Breast epithelium (tissue), 4 donors: Measurements from ENCODE around the gene STAM. TPM values are rescaled to one million over a fixed set of nuclear protein-coding genes. Genes with fewer than 3 reads are reported as not detected.

Experiments used
- DNase-seq, 2 donors: peaks; one replicate each; pipeline ENCODE4 v3.0.0-alpha.2; 2019; ENCODE audit warnings: low spot score in 2 of 2
- H3K27ac ChIP-seq, 2 donors: fragments of 200-600 bp; sonication (generic) in 1 of 2; one replicate each; pipeline ENCODE4 v1.5.1; 2016 to 2019; ENCODE audit warnings: mild to moderate bottlenecking in 1 of 2
- H3K27me3 ChIP-seq, 2 donors: fragments of 200-600 bp; sonication (generic) in 1 of 2; one replicate each; pipeline versions ENCODE4 v1.5.1 to v1.6.0; 2017 to 2019; ENCODE audit warnings: control low read depth in 1 of 2, mild to moderate bottlenecking in 1 of 2
- H3K36me3 ChIP-seq: fragments of 200-600 bp; one replicate; pipeline ENCODE4 v1.5.1; 2019
- H3K4me1 ChIP-seq, 2 donors: fragments of 200-600 bp; sonication (generic); one replicate each; pipeline ENCODE4 v1.5.1; 2016 to 2019; ENCODE audit warnings: control low read depth in 1 of 2
- H3K4me3 ChIP-seq, 3 donors: fragments of 200-600 bp; sonication (generic); 1 replicate in 2 of 3; 2 replicates in 1 of 3; pipeline ENCODE4 v1.5.1; 2016 to 2019; ENCODE audit warnings: mild to moderate bottlenecking in 3 of 3, moderate library complexity in 2 of 3
- H3K9me3 ChIP-seq, 2 donors: fragments of 200-600 bp; sonication (generic) in 1 of 2; one replicate each; pipeline ENCODE4 v1.5.1; 2016 to 2019; ENCODE audit warnings: control low read depth in 1 of 2
- CTCF ChIP-seq, 3 donors: fragments of 450-650 bp; IDR thresholded peaks; one replicate each; pipeline ENCODE4 v1.5.1; 2016 to 2017; ENCODE audit warnings: antibody characterized with exemption in 3 of 3, mild to moderate bottlenecking in 3 of 3, moderate library complexity in 3 of 3
- POLR2A ChIP-seq: fragments of 450-650 bp; IDR thresholded peaks from one replicate; pipeline ENCODE4 v1.6.1; 2016; ENCODE audit warnings: antibody characterized with exemption, mild to moderate bottlenecking, moderate library complexity
- POLR2AphosphoS5 ChIP-seq, 3 donors: sonication (generic); formaldehyde crosslinking; IDR thresholded peaks; one replicate each; pipeline ENCODE4 v1.6.1; 2017; ENCODE audit warnings: antibody characterized with exemption in 3 of 3
- intact Hi-C: fragments of 100-400 bp; cut with DNase I; formaldehyde crosslinking; loops from one replicate; pipeline ENCODE4 v1.15.1; 2023; ENCODE audit warnings: low total_unique reads
- total RNA-seq, 3 donors: library from RNA; depleted of rRNA; stranded (reverse); fragments of >200 nt; gene quantifications; one replicate each; pipeline ENCODE4 v1.1.0, GENCODE V29; 2016

The STAM gene
- total RNA-seq, 3 donors from 2014 or later = 19.0 to 25.2 (median 22.7) TPM

GRCh38 chr10:17645621-17646345 is 1.8 kb downstream of the STAM start:
- Histone ChIP-seq H3K4me1 (peaks cover 0 to 12% of the 10 kb centered on the region in 2 donors), H3K27me3 (no peaks in the 10 kb centered on the region), H3K9me3 (no peaks in the 10 kb centered on the region), H3K4me3 (peak overlapping the region; percentile 72 to 82 (median 73)), H3K36me3 (no peaks in the 10 kb centered on the region), H3K27ac (peak overlapping the region; percentile 2 to 11)
- TF ChIP-seq POLR2A = no peak
- no peak for TF ChIP-seq CTCF (IDR thresholded peaks at IDR 0.05)
- TF ChIP-seq POLR2AphosphoS5 (IDR thresholded peaks at IDR 0.05) = no peak
- DNase-seq = no peak
- intact Hi-C loops = no loop called here

GRCh38 chr10:17647326-17647725 is 3.4 kb downstream of the STAM start:
- no peaks in the 10 kb centered on the region for H3K9me3 ChIP-seq
- H3K27ac ChIP-seq = no peak overlapping the region
- H3K4me3 ChIP-seq = no peak overlapping the region
- no peaks in the 10 kb centered on the region for H3K27me3 ChIP-seq
- H3K36me3 ChIP-seq = no peaks in the 10 kb centered on the region
- intact Hi-C loops = no loop called here
- DNase-seq = no peak
- H3K4me1 ChIP-seq = peaks cover 0 to 12% of the 10 kb centered on the region in 2 donors
- no peak for TF ChIP-seq CTCF (IDR thresholded peaks at IDR 0.05)
- TF ChIP-seq POLR2A = no peak
- no peak for TF ChIP-seq POLR2AphosphoS5 (IDR thresholded peaks at IDR 0.05)

DNA sequence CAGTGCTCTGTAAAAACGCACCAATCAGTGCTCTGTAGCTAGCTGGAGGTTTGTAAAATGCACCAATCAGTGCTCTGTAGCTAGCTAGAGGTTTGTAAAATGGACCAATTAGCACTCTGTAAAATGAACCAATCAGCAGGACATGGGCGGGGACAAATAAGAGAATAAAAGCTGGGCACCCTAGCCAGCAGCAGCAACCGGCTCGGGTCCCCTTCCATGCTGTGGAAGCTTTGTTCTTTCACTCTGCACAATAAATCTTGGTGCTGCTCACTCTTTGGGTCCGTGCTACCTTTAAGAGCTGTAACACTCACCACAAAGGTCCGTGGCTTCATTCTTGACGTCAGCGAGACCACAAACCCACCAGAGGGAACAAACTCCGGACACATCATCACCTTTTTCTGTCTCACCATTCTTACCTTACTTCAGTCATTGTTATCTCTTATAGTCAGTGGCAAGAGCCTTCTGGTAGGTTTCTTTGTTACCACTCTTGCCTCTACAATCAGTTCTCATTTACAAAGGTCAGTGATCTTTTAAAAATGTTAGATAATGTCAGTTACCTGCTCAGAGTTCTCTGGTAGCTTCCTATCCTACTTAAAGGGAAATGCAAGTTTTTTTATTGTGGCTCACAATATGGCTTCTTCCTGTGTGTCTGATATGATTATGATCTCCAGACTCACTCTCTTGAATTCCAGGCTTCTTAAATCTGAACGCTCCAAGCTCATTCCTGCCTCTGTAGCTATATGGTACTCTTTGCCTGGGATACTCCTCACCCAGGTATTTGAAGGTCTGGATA is 4.5 kb downstream of the STAM start:
- intact Hi-C loops = no loop called here
- no peak for DNase-seq
- H3K36me3 ChIP-seq = no peaks in the 10 kb centered on the region
- no peaks in the 10 kb centered on the region for H3K9me3 ChIP-seq
- no peak for TF ChIP-seq POLR2A
- no peak for TF ChIP-seq POLR2AphosphoS5 (IDR thresholded peaks at IDR 0.05)
- TF ChIP-seq CTCF (IDR thresholded peaks at IDR 0.05) = no peak
- no peak overlapping the region for H3K4me3 ChIP-seq
- no peak overlapping the region for H3K27ac ChIP-seq
- peaks cover 0 to 4% of the 10 kb centered on the region in 2 donors for H3K4me1 ChIP-seq
- H3K27me3 ChIP-seq = no peaks in the 10 kb centered on the region

DNA sequence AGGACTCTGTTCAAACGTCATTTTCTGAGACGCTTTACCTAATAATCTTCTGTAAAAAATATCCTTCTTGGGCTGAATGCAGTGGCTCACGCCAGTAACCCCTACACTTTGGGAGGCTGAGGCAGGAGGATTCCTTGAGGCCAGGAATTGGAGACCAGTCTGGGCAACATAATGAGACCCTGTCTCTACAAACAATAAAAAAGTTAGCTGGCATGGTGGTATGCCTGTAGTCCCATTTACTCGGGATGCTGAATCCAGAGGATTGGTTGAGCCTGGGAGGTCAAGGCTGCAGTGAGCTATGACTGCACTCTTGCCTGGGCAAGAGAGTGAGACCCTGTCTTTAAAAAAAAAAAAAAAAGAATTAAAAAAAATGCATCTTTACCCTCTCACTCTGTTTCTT is 5.1 kb downstream of the STAM start:
- no peaks in the 10 kb centered on the region for H3K9me3 ChIP-seq
- no peak overlapping the region for H3K4me3 ChIP-seq
- TF ChIP-seq POLR2A = no peak
- intact Hi-C loops = no loop called here
- H3K27me3 ChIP-seq = no peaks in the 10 kb centered on the region
- no peak overlapping the region for H3K27ac ChIP-seq
- H3K36me3 ChIP-seq = no peaks in the 10 kb centered on the region
- DNase-seq = no peak
- H3K4me1 ChIP-seq = peaks cover 0 to 4% of the 10 kb centered on the region in 2 donors

DNA sequence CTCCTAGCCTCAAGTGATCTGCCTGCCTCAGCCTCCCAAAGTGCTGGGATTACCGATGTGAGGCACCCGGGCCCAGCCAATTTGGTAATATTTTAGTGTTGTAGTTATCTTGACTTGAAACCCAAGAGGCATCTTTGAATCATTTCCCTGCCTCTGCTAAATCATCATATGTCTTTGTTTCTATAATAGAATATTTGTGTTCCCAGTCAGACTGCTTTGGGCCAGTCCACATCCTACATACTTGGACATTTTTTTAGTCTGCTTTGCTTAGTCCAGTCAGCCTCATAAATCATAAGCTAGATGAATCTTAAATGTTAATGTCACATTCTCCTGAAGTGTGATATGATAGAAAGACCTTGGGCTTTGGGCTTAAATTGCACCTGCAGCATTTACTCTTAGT is 5.9 kb downstream of the STAM start:
- no peaks in the 10 kb centered on the region for H3K36me3 ChIP-seq
- H3K4me1 ChIP-seq = peaks cover 0 to 4% of the 10 kb centered on the region in 2 donors
- no peak for DNase-seq
- H3K4me3 ChIP-seq = no peak overlapping the region
- H3K27ac ChIP-seq = no peak overlapping the region
- TF ChIP-seq POLR2A = no peak
- no peak for TF ChIP-seq CTCF (IDR thresholded peaks at IDR 0.05)
- no peak for TF ChIP-seq POLR2AphosphoS5 (IDR thresholded peaks at IDR 0.05)
- H3K27me3 ChIP-seq = no peaks in the 10 kb centered on the region
- H3K9me3 ChIP-seq = no peaks in the 10 kb centered on the region
- intact Hi-C loops = no loop called here
